ENCODE data around the gene SGMS1. TPM values are rescaled to one million over a fixed set of nuclear protein-coding genes. Genes with fewer than 3 reads are reported as not detected.

SGMS1 gene
- total RNA-seq, 2 donors from 2014 or later = 19.4 to 19.5 TPM

DNA sequence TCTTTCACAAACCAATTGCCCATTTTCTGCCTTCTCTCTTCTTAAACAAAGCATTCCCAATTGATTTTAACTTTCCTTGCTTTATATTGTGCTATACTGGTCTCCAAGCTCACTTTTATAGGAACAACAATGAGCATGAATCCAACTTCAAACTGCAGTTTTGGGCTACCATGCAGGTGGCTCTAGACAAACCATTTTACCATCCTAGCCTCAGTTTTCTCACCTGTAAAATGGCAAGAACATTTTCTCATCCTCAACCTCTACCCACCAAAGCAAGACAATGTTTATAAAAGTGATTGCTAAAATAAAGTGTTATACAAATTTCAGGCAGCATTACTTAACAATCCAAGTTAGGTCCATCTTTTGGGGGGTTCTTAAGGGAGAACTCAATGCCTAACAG lies 305.6 kb downstream of the SGMS1 start:
- Histone ChIP-seq H3K27ac (no peak overlapping the region), H3K36me3 (no peaks in the 10 kb centered on the region), H3K9me3 (no peaks in the 10 kb centered on the region), H3K27me3 (no peaks in the 10 kb centered on the region), H3K4me3 (no peak overlapping the region), H3K4me1 (no peaks in the 10 kb centered on the region), H3K9ac (ENCODE audit: low read depth in 2 of 2, low read length in 2 of 2) (no peak overlapping the region)
- DNase-seq = no peak
- intact Hi-C loops (cut with DNase I) = no loop called here
- TF ChIP-seq, protein P1, sequence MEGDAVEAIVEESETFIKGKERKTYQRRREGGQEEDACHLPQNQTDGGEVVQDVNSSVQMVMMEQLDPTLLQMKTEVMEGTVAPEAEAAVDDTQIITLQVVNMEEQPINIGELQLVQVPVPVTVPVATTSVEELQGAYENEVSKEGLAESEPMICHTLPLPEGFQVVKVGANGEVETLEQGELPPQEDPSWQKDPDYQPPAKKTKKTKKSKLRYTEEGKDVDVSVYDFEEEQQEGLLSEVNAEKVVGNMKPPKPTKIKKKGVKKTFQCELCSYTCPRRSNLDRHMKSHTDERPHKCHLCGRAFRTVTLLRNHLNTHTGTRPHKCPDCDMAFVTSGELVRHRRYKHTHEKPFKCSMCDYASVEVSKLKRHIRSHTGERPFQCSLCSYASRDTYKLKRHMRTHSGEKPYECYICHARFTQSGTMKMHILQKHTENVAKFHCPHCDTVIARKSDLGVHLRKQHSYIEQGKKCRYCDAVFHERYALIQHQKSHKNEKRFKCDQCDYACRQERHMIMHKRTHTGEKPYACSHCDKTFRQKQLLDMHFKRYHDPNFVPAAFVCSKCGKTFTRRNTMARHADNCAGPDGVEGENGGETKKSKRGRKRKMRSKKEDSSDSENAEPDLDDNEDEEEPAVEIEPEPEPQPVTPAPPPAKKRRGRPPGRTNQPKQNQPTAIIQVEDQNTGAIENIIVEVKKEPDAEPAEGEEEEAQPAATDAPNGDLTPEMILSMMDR (IDR thresholded peaks at IDR 0.05) = no peak

DNA sequence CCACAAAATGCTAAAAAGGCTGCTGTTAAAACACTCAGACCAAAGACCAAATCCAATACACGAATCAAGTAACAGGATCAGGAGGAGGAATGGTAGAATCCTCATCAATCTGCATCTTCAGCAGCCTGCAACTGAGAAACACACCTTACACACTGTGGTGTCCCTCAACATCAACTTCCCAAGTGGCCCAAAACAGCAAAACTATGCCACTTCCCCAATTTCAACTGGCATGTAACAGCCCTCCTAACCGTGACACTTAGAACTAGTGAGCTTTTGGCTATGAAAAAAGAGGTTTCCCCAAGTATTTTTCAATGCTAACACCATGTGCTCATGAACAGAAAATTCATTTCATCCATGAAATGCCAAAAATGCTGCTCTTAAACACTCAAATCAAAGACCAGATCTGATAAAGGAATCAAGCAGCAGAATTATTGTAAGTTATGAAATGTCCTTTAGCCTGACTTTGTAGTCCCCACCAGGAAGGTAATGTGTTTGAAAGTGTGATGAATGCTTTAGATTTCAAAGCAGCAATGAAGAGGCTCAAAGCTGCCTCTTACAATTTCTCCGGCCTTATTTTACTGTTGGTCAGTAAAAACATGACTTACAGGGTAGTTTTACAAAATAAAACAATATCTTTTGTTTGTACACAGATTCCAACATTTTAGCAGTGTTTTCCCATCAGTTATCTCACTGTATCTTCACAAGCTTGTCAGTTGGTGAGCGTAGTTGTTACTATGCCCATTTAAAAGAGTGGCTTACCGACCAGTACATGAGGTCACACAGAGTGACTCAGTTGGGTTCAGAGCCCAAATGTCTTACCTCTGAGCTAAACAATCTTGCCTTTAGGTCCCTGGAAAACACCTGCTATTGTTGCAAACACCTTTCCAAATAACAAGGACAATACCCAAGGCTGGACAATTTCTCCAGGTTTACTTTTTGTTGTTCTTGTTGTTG lies 306.8 kb downstream of the SGMS1 start:
- Histone ChIP-seq H3K4me1 (no peaks in the 10 kb centered on the region), H3K4me3 (no peak overlapping the region), H3K27ac (no peak overlapping the region), H3K27me3 (no peaks in the 10 kb centered on the region), H3K9me3 (no peaks in the 10 kb centered on the region), H3K9ac (ENCODE audit: low read depth in 2 of 2, low read length in 2 of 2) (no peak overlapping the region), H3K36me3 (no peaks in the 10 kb centered on the region)
- intact Hi-C loops (cut with DNase I) = no loop called here
- no peak for DNase-seq
- TF ChIP-seq, protein P1 (IDR thresholded peaks at IDR 0.05) = no peak

DNA sequence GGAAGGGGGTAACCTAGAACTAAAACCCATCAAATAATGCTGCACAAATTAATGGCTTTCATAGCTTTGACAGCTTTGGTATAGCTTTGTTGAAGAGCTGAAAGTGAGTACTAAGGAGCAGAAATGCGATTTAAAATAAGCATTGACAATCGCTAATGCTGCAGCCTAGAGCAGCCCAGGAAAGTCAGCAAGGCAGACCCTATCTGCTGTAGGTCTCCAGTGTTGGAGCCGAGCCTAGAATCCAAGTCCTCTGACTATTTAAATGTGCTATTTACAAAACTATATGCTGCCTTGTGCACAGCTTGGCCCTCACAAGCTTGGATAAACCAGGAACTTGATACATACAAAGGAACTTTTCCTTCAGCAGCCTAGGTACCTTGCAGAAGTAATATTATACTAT lies 307.6 kb downstream of the SGMS1 start:
- Histone ChIP-seq H3K9ac (ENCODE audit: low read depth in 2 of 2, low read length in 2 of 2) (no peak overlapping the region), H3K27ac (no peak overlapping the region), H3K36me3 (no peaks in the 10 kb centered on the region), H3K4me1 (no peaks in the 10 kb centered on the region), H3K9me3 (no peaks in the 10 kb centered on the region), H3K27me3 (no peaks in the 10 kb centered on the region), H3K4me3 (no peak overlapping the region)
- TF ChIP-seq, protein P1 (IDR thresholded peaks at IDR 0.05) = no peak
- DNase-seq = no peak
- intact Hi-C loops (cut with DNase I) = no loop called here

DNA sequence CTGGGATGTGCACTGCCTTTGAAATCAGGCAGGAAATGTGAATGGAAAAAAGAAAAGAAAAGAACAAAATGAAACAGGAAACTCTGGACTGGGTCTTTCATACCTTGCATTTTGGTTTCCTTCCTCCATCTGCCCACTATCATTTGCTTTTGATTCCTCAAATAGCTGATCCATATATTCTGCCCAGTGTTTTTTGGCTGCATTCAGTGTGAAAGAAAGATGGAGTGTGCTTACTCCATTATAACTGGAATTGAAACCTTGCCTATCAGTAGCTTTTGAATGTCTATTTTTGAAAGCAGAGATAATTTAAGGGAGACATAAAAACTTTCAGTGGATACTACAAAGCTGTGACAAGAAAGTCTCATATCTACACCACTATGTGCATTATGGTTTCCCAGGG lies 308.3 kb downstream of the SGMS1 start:
- Histone ChIP-seq H3K27me3 (no peaks in the 10 kb centered on the region), H3K4me3 (no peak overlapping the region), H3K27ac (no peak overlapping the region), H3K4me1 (no peaks in the 10 kb centered on the region), H3K36me3 (no peaks in the 10 kb centered on the region), H3K9me3 (no peaks in the 10 kb centered on the region), H3K9ac (ENCODE audit: low read depth in 2 of 2, low read length in 2 of 2) (no peak overlapping the region)
- TF ChIP-seq, protein P1 (IDR thresholded peaks at IDR 0.05) = no peak
- no peak for DNase-seq
- intact Hi-C loops (cut with DNase I) = no loop called here

DNA sequence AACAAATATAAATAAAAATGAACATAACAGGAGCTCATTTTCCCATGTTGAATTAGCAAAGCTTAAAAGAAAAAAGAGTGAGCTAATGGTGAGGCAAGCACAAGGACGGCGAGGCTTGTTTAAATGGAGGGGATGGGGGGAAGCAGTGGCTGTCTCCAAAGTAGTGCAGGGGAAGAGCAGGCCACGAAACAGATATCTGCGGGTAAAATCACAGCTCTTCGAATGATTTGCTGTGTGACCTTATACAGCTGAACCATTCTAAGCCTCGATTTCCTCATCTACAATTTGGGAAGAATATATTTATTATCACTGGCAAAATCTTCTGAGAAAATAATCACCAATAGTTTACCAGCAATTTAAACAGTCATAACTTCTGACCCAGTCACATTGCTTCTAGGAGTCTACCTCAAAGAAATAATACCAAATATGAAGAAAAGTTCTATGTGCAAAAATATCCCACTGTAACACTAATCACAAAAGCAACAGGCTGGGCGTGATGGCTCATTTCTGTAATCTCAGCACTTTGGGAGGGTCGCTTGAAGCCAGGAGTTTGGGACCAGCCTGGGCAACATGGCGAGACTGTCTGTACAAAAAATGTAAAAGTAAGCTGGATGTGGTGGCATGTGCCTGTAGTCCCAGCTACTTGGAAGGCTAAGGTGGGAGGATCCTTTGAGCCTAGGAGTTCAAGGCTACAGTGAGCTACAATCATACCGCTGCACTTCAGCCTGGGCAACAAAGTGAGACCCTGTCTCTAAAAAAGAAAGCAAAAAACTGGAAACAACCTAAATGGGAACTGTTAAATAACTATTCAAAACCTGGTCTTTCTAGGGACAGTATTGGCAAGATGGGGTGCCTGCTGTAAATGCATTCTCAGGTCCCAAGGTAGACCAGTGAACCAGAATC lies 309.3 kb downstream of the SGMS1 start:
- no peaks in the 10 kb centered on the region for H3K36me3 ChIP-seq
- no peak overlapping the region for H3K27ac ChIP-seq
- TF ChIP-seq, protein P1 (IDR thresholded peaks at IDR 0.05) = no peak
- H3K9ac ChIP-seq (ENCODE audit: low read depth in 2 of 2, low read length in 2 of 2) = no peak overlapping the region
- intact Hi-C loops (cut with DNase I) = no loop called here
- H3K4me1 ChIP-seq = no peaks in the 10 kb centered on the region
- no peak for DNase-seq
- H3K27me3 ChIP-seq = no peaks in the 10 kb centered on the region
- H3K4me3 ChIP-seq = no peak overlapping the region
- H3K9me3 ChIP-seq = no peaks in the 10 kb centered on the region
